Peyer's patch (tissue), 4 donors: Measurements from ENCODE around the gene GOLPH3. TPM values are rescaled to one million over a fixed set of nuclear protein-coding genes. Genes with fewer than 3 reads are reported as not detected.

Experiments
- DNase-seq, 3 donors: peaks; one replicate each; pipeline ENCODE4 v3.0.0-alpha.2; 2017 to 2019
- H3K27ac ChIP-seq, 4 donors: fragments of 200-600 bp; sonication (generic); one replicate each; pipeline ENCODE4 v1.5.1; 2016 to 2019
- H3K27me3 ChIP-seq, 2 donors: fragments of 200-600 bp; sonication (generic); one replicate each; pipeline ENCODE4 v1.5.1; 2019
- H3K36me3 ChIP-seq, 3 donors: fragments of 200-600 bp; sonication (generic); one replicate each; pipeline ENCODE4 v1.5.1; 2016 to 2019
- H3K4me1 ChIP-seq, 4 donors: fragments of 200-600 bp; sonication (generic); one replicate each; pipeline ENCODE4 v1.5.1; 2016 to 2019
- H3K4me3 ChIP-seq, 4 donors: fragments of 200-600 bp; sonication (generic); 1 replicate in 3 of 4; 2 replicates in 1 of 4; pipeline ENCODE4 v1.5.1; 2016 to 2019; ENCODE audit warnings: mild to moderate bottlenecking in 1 of 4
- H3K9me3 ChIP-seq, 4 donors: fragments of 200-600 bp; sonication (generic); one replicate each; pipeline ENCODE4 v1.5.1; 2016 to 2019; ENCODE audit warnings: mild to moderate bottlenecking in 1 of 4
- POLR2A ChIP-seq, 2 donors: fragments of 450-650 bp; IDR thresholded peaks; one replicate each; pipeline ENCODE4 v1.5.1; 2017; ENCODE audit warnings: antibody characterized with exemption in 2 of 2, mild to moderate bottlenecking in 2 of 2, moderate library complexity in 2 of 2
- total RNA-seq, 4 donors: library from RNA; depleted of rRNA; stranded (reverse); fragments of >200 nt; gene quantifications; one replicate each; pipeline ENCODE4 v1.1.0, GENCODE V29; 2016
- TF ChIP-seq, protein P1 (sequence below), 6 experiments: fragments of 450-650 bp in 4 of 6; fragments of 200-600 bp in 2 of 6; sonication (generic) in 1 of 6; IDR thresholded peaks; one replicate each; pipeline ENCODE4 v1.5.1; 2017 to 2019; ENCODE audit warnings: antibody characterized with exemption in 6 of 6, mild to moderate bottlenecking in 3 of 6, moderate library complexity in 1 of 6

The GOLPH3 gene
- total RNA-seq, 4 donors from 2014 or later = 63.5 to 93.7 (median 75.1) TPM

GRCh38 chr5:32150366-32150765 lies 23.8 kb downstream of the GOLPH3 start:
- H3K9me3 ChIP-seq = no peaks in the 10 kb centered on the region
- no peak for TF ChIP-seq POLR2A (IDR thresholded peaks at IDR 0.05)
- no peak for DNase-seq
- H3K36me3 ChIP-seq = no peaks in the 10 kb centered on the region
- H3K27me3 ChIP-seq = no peaks in the 10 kb centered on the region
- H3K27ac ChIP-seq = no peak overlapping the region
- peaks cover 0 to 52% (median 3%) of the 10 kb centered on the region in 4 donors for H3K4me1 ChIP-seq
- no peak overlapping the region for H3K4me3 ChIP-seq

GRCh38 chr5:32147959-32148358 lies 26.2 kb downstream of the GOLPH3 start:
- Histone ChIP-seq H3K4me3 (no peak overlapping the region), H3K9me3 (no peaks in the 10 kb centered on the region), H3K27ac (no peak overlapping the region), H3K27me3 (no peaks in the 10 kb centered on the region), H3K36me3 (no peaks in the 10 kb centered on the region), H3K4me1 (peaks cover 0 to 48% (median 0%) of the 10 kb centered on the region in 4 donors)
- no peak for DNase-seq
- no peak for TF ChIP-seq POLR2A (IDR thresholded peaks at IDR 0.05)
- TF ChIP-seq, protein P1, sequence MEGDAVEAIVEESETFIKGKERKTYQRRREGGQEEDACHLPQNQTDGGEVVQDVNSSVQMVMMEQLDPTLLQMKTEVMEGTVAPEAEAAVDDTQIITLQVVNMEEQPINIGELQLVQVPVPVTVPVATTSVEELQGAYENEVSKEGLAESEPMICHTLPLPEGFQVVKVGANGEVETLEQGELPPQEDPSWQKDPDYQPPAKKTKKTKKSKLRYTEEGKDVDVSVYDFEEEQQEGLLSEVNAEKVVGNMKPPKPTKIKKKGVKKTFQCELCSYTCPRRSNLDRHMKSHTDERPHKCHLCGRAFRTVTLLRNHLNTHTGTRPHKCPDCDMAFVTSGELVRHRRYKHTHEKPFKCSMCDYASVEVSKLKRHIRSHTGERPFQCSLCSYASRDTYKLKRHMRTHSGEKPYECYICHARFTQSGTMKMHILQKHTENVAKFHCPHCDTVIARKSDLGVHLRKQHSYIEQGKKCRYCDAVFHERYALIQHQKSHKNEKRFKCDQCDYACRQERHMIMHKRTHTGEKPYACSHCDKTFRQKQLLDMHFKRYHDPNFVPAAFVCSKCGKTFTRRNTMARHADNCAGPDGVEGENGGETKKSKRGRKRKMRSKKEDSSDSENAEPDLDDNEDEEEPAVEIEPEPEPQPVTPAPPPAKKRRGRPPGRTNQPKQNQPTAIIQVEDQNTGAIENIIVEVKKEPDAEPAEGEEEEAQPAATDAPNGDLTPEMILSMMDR (IDR thresholded peaks at IDR 0.05) = no peak

DNA sequence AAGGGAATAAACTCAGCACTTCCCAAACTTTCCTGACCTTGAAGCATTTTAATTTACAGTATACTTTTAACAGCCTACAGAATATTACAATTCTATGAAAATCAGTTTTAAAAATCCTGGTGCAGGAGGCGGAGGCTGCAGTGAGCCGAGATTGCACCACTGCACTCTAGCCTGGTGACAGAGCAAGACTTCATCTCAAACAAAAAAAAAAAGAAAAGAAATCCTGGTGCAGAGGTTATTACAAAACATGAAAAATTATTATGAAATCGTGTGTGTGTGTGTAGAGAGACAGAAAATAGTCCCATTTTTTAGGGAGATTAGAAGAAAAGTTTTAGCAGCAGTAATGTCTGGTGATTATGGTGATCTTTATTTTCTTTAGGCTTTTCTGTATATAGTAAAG lies 26.9 kb downstream of the GOLPH3 start:
- DNase-seq = no peak
- no peak overlapping the region for H3K4me3 ChIP-seq
- H3K27ac ChIP-seq = no peak overlapping the region
- no peaks in the 10 kb centered on the region for H3K27me3 ChIP-seq
- H3K36me3 ChIP-seq = no peaks in the 10 kb centered on the region
- TF ChIP-seq, protein P1 (IDR thresholded peaks at IDR 0.05) = no peak
- TF ChIP-seq POLR2A (IDR thresholded peaks at IDR 0.05) = no peak
- H3K9me3 ChIP-seq = no peaks in the 10 kb centered on the region
- H3K4me1 ChIP-seq = peaks cover 0 to 42% (median 0%) of the 10 kb centered on the region in 4 donors

- TF ChIP-seq, protein P1 (IDR thresholded peaks at IDR 0.05) = no peak
- no peak for TF ChIP-seq POLR2A (IDR thresholded peaks at IDR 0.05)
- H3K4me1 ChIP-seq = peaks cover 0 to 42% (median 0%) of the 10 kb centered on the region in 4 donors
- no peak overlapping the region for H3K4me3 ChIP-seq
- no peak overlapping the region for H3K27ac ChIP-seq
- no peak for DNase-seq
- H3K36me3 ChIP-seq = no peaks in the 10 kb centered on the region
- H3K27me3 ChIP-seq = no peaks in the 10 kb centered on the region
- H3K9me3 ChIP-seq = no peaks in the 10 kb centered on the region
These were observed 28.7 kb downstream of the GOLPH3 start for GRCh38 chr5:32145378-32145777.

DNA sequence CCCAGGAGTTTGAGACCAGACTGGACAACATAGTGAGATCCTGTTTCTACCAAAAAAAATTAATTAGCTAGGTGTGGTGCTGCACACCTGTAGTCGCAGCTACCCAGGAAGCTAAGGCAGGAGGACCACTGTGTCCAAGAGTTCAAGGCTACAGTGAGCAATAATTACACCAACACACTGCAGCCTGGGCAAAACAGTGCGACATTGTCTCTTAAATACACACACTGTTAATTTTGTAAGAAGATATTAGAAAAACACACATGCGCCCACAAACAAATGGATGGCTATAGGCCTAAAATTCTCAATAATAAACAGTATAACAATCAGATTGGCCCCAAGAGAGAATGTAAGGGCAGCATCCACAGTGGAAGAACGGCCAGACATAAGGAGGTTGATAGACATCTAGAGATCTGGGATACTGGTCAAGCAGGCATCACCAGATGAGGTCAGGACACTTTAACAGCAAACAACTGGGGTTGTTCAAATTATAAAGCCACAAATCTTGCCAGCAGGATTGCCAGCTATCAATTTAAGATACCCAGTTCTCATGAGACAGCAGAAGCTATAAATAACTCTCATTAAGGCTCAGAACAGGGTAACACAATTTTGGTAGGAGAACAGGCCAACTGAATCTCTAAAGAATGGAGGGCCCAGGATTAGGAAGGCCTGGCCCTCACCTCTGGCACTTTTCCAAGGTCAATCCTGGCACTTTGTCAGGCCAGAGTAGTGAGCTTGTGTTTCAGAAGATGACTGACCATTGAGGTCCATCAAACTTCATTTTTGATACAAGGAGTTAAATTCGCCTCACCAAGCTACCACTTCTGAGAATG lies 29.5 kb downstream of the GOLPH3 start:
- no peaks in the 10 kb centered on the region for H3K36me3 ChIP-seq
- no peaks in the 10 kb centered on the region for H3K27me3 ChIP-seq
- peaks cover 0 to 42% (median 0%) of the 10 kb centered on the region in 4 donors for H3K4me1 ChIP-seq
- no peak overlapping the region for H3K4me3 ChIP-seq
- H3K9me3 ChIP-seq = no peaks in the 10 kb centered on the region
- TF ChIP-seq, protein P1 (IDR thresholded peaks at IDR 0.05) = no peak
- no peak for TF ChIP-seq POLR2A (IDR thresholded peaks at IDR 0.05)
- no peak for DNase-seq
- no peak overlapping the region for H3K27ac ChIP-seq

- DNase-seq = no peak
- Histone ChIP-seq H3K27ac (no peak overlapping the region), H3K27me3 (no peaks in the 10 kb centered on the region), H3K36me3 (no peaks in the 10 kb centered on the region), H3K9me3 (no peaks in the 10 kb centered on the region), H3K4me1 (peaks cover 0 to 38% (median 0%) of the 10 kb centered on the region in 4 donors), H3K4me3 (no peak overlapping the region)
- no peak for TF ChIP-seq POLR2A (IDR thresholded peaks at IDR 0.05)
- TF ChIP-seq, protein P1 (IDR thresholded peaks at IDR 0.05) = no peak
These were observed 30.3 kb downstream of the GOLPH3 start for GRCh38 chr5:32143617-32144377.
